Measurements from ENCODE around the gene ADAMTSL2. TPM values are rescaled to one million over a fixed set of nuclear protein-coding genes. Genes with fewer than 3 reads are reported as not detected.

Gene ADAMTSL2
- total and polyA plus RNA-seq, 4 donors, result 1.8 to 18.2 (median 7.7) TPM

GRCh38 chr9:133557581-133557980, 23.1 kb downstream of the ADAMTSL2 start:
- 93% methylated on average over 9 of the region's 9 CpGs for WGBS
- H3K36me3 ChIP-seq (ENCODE audit: control insufficient read depth in 4 of 4, insufficient read depth in 3 of 4, low read depth in 1 of 4, low read length in 3 of 4), result peaks cover 0 to 14% (median 1%) of the 10 kb centered on the region in 4 donors

More at GRCh38 chr9:133557581-133557980, 23.1 kb downstream of the ADAMTSL2 start:
- no peak for DNase-seq (ENCODE audit: low spot score)
- no peak overlapping the region for H3K9ac ChIP-seq (ENCODE audit: low read depth in 1 of 2, low read length in 2 of 2)
- H3K9me3 ChIP-seq (ENCODE audit: control insufficient read depth in 4 of 4, low read length in 3 of 4), result no peaks in the 10 kb centered on the region
- H3K4me1 ChIP-seq (ENCODE audit: control insufficient read depth in 4 of 4, insufficient read depth in 4 of 4, low read length in 3 of 4), result peaks cover 0 to 7% (median 2%) of the 10 kb centered on the region in 4 donors
- H3K27me3 ChIP-seq (ENCODE audit: control insufficient read depth in 4 of 4, insufficient read depth in 4 of 4, low read length in 3 of 4), result no peaks in the 10 kb centered on the region
- TF ChIP-seq SP1 (IDR thresholded peaks at IDR 0.05), result no peak
- TF ChIP-seq HNF4A (conservative IDR thresholded peaks at IDR 0.05), result no peak
- no peak for TF ChIP-seq RXRA (IDR thresholded peaks at IDR 0.05)
- no peak for TF ChIP-seq EGR1 (IDR thresholded peaks at IDR 0.05; ENCODE audit: low read depth in 2 of 2)
- TF ChIP-seq ATF3 (IDR thresholded peaks at IDR 0.05), result no peak
- TF ChIP-seq FOXA1 (IDR thresholded peaks at IDR 0.05), result no peak
- no peak for TF ChIP-seq MAX (IDR thresholded peaks at IDR 0.05)
- TF ChIP-seq GABPA (IDR thresholded peaks at IDR 0.05 in 1 of 2, conservative IDR thresholded peaks at IDR 0.05 in 1 of 2), result no peak
- TF ChIP-seq RAD21 (IDR thresholded peaks at IDR 0.05), result no peak
- TF ChIP-seq TAF1 (conservative IDR thresholded peaks at IDR 0.05), result no peak
- TF ChIP-seq HNF4G (IDR thresholded peaks at IDR 0.05), result no peak
- no peak for TF ChIP-seq ZBTB33 (IDR thresholded peaks at IDR 0.05)
- no peak for TF ChIP-seq CTCF (IDR thresholded peaks at IDR 0.05; ENCODE audit: low read depth, low read length, missing input control)
- no peak for TF ChIP-seq REST (IDR thresholded peaks at IDR 0.05)
- no peak for TF ChIP-seq JUND (IDR thresholded peaks at IDR 0.05)
- no peak overlapping the region for H3K27ac ChIP-seq (ENCODE audit: low read depth in 1 of 2, low read length in 2 of 2)
- no peak overlapping the region for H3K4me3 ChIP-seq (ENCODE audit: low read depth in 1 of 3, low read length in 3 of 3)
